Stimulated activated effector memory CD8-positive, alpha-beta T cell treated with anti-CD3 and anti-CD28 coated beads, Interleukin-12 subunit alpha, Interleukin-12 subunit beta, amount 100 ng/mL, for 72 hours (primary cell): ENCODE measurements around the gene LCT.
"Not testable (repeated sequence)": the region's sequence is repeated elsewhere in the genome, so short reads cannot be mapped to it uniquely, and the experiment has no call there.

Source experiments
- ATAC-seq: fragments of 150-1000 bp; cut with Tn5 transposase; 2 replicates; pipeline ENCODE4 v1.10.0; 2021
- DNase-seq, 2 donors: peaks; one replicate each; pipeline ENCODE4 v3.0.0; 2021 to 2022; ENCODE audit warnings: low spot score in 2 of 2
- H3K27ac Mint-ChIP-seq: one replicate; pipeline ENCODE4 v1.8.0; 2022; ENCODE audit warnings: mild to moderate bottlenecking, mixed read lengths
- H3K36me3 Mint-ChIP-seq: one replicate; pipeline ENCODE4 v1.8.0; 2022; ENCODE audit warnings: mild to moderate bottlenecking, mixed read lengths
- H3K4me1 Mint-ChIP-seq: one replicate; pipeline ENCODE4 v1.8.0; 2022; ENCODE audit warnings: mixed read lengths
- H3K4me3 Mint-ChIP-seq: one replicate; pipeline ENCODE4 v1.8.0; 2022; ENCODE audit warnings: mild to moderate bottlenecking, mixed read lengths
- H3K9me3 Mint-ChIP-seq: one replicate; pipeline ENCODE4 v1.8.0; 2022; ENCODE audit warnings: mixed read lengths

Gene LCT

DNA sequence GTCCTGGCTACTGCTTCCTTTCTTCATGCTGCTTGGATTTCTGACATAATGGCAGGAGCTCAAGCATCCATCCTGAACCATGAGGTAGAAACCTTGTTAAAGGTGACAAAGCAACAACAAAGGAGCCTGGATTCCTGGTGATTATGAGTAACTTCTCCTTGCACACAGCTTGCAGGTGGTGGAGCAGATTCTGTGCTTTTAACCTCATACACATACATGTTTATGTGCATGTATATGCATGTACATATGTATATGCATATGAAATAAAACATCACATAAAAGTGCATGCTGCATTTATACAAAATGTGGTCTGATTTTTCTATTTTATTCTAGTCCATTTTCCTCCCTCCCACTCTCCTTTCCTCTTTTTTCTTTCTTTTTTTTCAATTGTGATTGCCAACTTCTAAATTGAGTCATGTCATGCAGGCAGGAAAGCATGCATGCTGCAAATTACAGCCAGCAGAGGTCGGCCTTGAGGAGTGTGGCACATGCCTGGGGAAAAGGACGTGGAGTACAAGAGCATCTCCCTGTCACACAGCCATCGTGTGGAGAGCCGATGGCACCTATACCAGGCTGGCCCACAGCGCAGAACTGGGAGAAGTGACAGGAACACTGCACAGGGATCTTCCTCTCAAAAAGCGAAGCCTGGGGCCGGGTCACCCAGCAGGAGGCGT is 17.9 kb downstream of the LCT start:
- Mint-ChIP-seq H3K36me3 (no peaks in the 10 kb centered on the region), H3K4me3 (peak overlapping the region; percentile 52), H3K4me1 (peaks cover 43% of the 10 kb centered on the region), H3K27ac (peak overlapping the region; percentile 60), H3K9me3 (peaks cover 6% of the 10 kb centered on the region)
- DNase-seq (peak; percentile 18 to 68), ATAC-seq (peak; percentile 45)

DNA sequence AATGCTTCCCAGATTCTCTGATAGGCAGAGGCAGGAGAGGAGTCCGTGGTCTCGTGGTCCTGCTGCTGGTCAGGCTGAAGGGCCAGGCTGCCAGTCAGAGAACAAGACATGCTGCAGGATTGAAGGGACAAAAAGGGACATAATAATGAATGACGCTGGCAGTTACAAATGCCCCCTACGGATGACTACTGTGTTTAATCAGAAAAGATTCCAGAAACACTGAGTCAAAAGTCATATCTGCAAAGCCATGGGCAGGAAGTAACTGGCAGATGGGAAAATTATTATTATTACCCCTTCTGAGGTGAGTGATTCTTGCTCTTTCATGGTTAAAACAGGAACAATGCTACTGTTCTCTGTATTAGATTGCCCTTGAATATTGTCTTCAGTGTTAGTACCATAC is 19.0 kb downstream of the LCT start:
- Mint-ChIP-seq H3K36me3 (no peaks in the 10 kb centered on the region), H3K4me3 (no peak overlapping the region), H3K27ac (no peak overlapping the region), H3K9me3 (peaks cover 2% of the 10 kb centered on the region), H3K4me1 (peaks cover 43% of the 10 kb centered on the region)
- ATAC-seq, result no peak
- no peak for DNase-seq

DNA sequence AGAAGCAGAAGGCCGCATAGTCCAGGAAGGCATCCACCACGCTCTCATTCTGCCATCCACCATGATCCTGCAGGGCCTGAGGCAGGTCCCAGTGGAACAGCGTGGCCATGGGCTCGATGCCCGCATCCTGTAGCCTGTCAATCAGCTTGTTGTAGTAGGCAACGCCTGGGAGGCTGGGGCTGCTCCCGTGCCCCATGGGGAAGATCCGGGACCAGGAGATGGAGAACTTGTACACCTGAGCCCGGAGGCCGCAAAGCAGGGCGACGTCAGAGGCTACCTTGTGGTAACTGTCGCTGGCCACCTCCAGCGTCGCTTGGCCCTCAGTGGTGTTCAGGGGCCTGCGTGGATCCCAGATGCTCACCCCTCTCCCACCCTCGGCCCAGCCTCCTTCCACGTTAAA is 19.5 kb downstream of the LCT start:
- no peak overlapping the region for H3K4me3 Mint-ChIP-seq
- H3K9me3 Mint-ChIP-seq, result no peaks in the 10 kb centered on the region
- H3K27ac Mint-ChIP-seq, result no peak overlapping the region
- no peak for ATAC-seq
- no peaks in the 10 kb centered on the region for H3K36me3 Mint-ChIP-seq
- peaks cover 43% of the 10 kb centered on the region for H3K4me1 Mint-ChIP-seq
- no peak for DNase-seq

DNA sequence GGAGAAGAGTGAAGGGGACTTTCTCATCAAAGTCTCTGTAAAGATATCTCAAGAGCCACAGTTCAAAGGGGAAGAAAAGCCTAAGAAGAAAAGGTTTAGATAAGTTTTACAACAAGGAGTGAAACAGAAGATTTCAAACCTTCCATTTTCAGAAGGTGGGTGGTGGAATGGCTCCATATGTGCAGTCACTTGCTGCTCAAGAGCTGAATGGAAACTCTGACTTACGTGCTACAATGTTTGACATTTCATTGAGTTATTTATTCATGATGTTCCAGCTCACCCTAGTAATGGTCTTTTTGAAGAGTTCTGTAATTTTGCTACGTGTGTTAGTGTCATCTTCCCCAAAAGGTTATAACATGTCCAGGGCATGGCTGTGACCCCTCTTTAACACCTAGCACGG is 21.7 kb downstream of the LCT start:
- H3K9me3 Mint-ChIP-seq, result no peaks in the 10 kb centered on the region
- H3K36me3 Mint-ChIP-seq, result no peaks in the 10 kb centered on the region
- DNase-seq (no peak), ATAC-seq (no peak)
- peaks cover 31% of the 10 kb centered on the region for H3K4me1 Mint-ChIP-seq
- peak overlapping the region; percentile 62 for H3K27ac Mint-ChIP-seq
- H3K4me3 Mint-ChIP-seq, result peak overlapping the region; percentile 7

DNA sequence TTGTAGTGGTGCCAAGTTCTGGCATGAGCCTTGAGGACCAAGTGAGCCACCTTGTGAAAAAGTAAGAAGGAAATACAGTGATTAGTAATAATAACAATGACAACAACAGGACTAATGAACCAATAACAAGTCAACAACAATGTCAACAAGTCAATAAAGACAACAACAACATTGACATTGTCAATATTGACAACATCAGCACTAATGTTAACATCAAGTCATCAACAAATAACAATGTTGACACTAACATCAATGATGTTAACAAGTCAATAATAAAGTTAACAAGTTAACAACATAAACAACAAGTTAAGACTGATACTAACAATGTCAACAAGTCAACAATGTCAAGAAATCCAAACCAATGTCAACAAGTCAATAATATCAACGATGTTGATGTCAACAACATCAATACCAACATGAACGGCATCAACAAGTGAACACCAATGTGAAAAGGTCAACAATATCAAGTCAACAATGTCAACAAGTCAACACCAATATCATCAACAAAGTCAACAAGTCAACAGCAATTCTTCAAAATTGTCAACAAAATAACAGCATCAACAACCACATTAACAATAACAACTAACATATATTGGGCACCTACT is 24.0 kb downstream of the LCT start:
- no peaks in the 10 kb centered on the region for H3K9me3 Mint-ChIP-seq
- H3K27ac Mint-ChIP-seq, result no peak overlapping the region
- ATAC-seq (no peak), DNase-seq (no peak)
- H3K4me1 Mint-ChIP-seq, result peaks cover 16% of the 10 kb centered on the region
- H3K36me3 Mint-ChIP-seq, result no peaks in the 10 kb centered on the region
- no peak overlapping the region for H3K4me3 Mint-ChIP-seq

DNA sequence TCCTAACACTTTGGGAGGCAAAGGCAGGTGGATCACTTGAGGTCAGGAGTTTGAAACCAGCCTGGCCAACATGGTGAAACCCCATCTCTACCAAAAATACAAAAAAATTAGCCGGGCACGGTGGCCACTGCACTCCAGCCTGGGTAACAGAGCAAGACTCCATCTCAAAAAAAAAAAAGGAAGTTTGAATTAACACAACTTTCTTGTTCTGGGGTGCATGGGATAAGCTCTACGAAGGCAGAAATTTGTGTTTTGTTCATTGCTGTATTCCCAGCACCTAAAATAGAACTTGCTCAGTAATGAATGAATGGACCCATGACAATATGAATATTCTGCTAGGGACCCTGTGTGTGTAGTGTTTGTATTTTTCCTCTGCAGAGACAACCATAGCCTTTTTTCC is 29.1 kb downstream of the LCT start:
- not testable (repeated sequence) for H3K9me3 Mint-ChIP-seq, H3K4me1 Mint-ChIP-seq, DNase-seq, H3K36me3 Mint-ChIP-seq, H3K4me3 Mint-ChIP-seq, ATAC-seq, H3K27ac Mint-ChIP-seq

DNA sequence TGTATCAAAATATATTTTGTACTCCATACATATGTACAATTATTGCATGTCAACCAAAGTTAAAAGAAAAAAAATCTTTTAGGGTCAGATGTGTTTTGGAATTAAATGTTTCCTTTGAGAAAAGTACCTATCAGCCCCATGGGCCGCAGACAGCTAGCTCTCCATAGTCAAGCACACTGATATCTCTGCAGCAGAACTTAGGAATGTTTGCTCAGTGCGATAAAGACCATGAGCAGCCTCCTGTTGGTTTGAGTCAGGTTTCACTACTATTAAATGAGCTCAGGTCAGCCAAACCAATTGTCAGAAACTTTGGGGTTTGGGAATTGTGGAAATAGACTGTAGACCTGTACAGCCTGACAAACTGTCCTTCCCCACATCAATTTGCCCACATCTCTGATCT is 33.7 kb downstream of the LCT start:
- H3K36me3 Mint-ChIP-seq, result no peaks in the 10 kb centered on the region
- peaks cover 5% of the 10 kb centered on the region for H3K9me3 Mint-ChIP-seq
- DNase-seq, result no peak
- H3K4me3 Mint-ChIP-seq, result no peak overlapping the region
- no peak for ATAC-seq
- H3K4me1 Mint-ChIP-seq, result no peaks in the 10 kb centered on the region
- H3K27ac Mint-ChIP-seq, result no peak overlapping the region

DNA sequence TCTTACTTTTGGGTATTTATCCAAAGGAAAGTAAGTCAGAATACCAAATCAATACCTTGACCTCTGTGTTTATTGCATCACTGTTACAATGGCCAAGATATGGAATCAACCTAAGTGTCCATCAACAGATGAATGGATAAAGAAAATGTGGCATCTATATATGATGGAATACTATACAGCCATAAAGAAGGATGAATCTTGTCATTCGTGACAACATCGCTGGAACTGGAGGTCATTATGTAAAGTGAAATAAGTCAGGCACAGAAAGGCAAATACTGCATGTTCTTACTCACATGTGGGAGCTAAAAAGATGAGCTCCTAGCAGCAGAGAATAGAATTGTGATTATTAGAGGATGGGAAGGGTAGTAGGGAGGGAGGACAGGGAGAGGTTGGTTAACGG is 34.6 kb downstream of the LCT start:
- H3K27ac Mint-ChIP-seq, result no peak overlapping the region
- ATAC-seq, result no peak
- no peak overlapping the region for H3K4me3 Mint-ChIP-seq
- H3K9me3 Mint-ChIP-seq, result peaks cover 5% of the 10 kb centered on the region
- H3K4me1 Mint-ChIP-seq, result peaks cover 8% of the 10 kb centered on the region
- no peaks in the 10 kb centered on the region for H3K36me3 Mint-ChIP-seq
- DNase-seq, result no peak

DNA sequence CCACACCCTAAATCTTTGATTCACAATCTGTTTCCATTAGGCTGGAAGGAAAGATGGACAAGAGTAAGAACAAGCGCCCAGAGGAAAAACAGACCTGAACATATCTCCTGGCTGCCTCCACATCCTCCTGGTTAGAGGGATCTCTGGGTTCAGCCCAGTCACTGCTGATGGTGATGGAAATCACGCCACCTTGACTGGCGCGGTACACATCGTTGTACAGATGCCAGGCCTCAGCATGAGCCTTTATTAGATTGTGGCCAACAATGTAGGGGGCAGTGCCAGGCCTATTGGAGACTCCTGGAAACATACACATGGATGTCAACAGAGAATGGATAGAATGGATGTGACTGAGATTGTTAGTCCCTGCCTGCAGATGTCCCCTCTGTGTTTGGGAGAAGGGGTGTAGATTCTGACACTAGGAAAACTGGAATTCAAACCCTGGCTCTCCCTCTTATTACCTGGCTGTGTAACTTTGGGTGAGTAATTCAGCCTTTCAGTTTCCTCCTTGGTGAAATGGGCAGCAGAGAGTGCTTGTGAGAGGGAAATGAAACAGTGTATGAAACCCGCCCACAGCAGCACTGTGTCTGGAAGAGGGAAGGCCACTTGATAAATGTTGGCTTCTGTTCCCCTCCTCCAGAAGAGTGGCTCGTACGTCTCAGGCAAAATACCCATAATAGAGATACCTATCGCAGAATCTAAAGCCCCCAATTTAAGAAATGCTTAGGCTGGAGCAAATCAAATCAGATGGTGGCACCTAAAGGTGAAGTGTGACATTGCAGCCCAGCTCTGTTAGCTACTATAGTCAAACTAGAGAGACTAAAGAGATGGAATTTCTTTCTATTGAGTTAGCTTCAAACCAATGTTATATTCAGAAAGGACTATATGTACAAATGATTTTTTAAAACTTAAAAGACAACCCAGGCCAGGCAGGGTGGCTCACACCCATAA is 36.2 kb downstream of the LCT start:
- H3K4me3 Mint-ChIP-seq, result no peak overlapping the region
- DNase-seq (no peak), ATAC-seq (no peak)
- H3K4me1 Mint-ChIP-seq, result peaks cover 10% of the 10 kb centered on the region
- peaks cover 5% of the 10 kb centered on the region for H3K9me3 Mint-ChIP-seq
- no peak overlapping the region for H3K27ac Mint-ChIP-seq
- no peaks in the 10 kb centered on the region for H3K36me3 Mint-ChIP-seq

DNA sequence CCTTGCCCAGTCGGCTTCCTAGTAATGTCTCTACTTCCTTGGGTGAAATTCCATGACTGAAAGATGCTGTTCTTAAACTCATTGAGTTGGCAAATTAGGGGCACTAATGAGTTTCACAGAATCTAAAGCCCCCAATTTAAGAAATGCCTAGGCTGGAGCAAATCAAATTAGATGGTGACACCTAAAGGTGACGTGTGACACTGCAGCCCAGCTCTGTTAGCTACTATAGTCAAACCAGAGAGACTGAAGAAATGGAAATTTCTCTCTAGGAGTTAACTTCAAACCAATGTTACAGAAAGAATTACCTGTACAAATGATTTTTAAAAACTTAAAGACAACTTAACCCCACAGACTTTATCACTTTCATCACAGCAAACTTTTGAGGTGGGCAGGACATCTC is 37.2 kb downstream of the LCT start:
- ATAC-seq, result no peak
- peaks cover 5% of the 10 kb centered on the region for H3K9me3 Mint-ChIP-seq

DNA sequence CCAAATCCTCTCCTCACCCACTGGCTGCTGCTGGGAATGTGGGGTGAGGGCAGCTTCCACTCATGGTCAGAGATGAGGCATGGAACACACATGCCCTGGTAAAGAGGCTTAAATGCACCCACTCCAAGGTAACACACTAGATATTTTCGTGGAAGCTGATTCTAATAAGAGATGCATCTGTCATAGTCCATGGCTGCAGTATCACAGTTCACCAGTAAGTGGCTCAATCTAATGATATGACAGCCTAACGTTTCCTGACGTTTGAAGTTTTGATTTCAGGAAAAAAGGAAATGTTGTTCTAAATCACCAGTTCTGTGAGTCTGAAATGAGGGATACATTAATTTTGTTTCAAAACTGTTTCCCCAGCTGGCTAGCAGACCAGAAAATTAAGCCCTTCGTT is 38.2 kb downstream of the LCT start:
- no peak overlapping the region for H3K27ac Mint-ChIP-seq
- no peak for ATAC-seq

More for the DNA sequence above, 37.2 kb downstream of the LCT start:
- Mint-ChIP-seq H3K4me3 (no peak overlapping the region), H3K36me3 (no peaks in the 10 kb centered on the region), H3K4me1 (peaks cover 14% of the 10 kb centered on the region), H3K27ac (no peak overlapping the region)
- DNase-seq, result no peak

DNA sequence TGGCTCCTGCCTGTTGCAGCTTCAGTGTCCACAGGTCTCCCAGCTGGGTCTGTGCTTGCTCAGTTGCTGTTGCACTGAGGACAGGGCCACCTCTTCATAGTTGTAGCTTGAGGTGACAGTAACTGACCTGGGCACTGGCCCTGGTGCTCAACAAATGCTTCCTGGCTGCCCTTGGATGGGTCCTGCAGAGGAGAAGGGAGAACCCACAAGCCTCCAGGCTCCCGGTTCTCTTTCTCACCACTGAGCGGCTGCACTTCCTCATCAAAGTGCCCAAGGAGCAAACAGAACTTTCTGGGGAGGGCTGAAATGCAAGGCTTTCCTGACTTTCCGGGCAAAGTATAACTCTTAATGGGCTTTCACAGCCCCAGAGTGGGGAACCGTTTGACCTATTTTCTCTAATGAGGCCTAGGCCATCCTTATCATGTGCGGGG is 38.7 kb downstream of the LCT start:
- peaks cover 5% of the 10 kb centered on the region for H3K9me3 Mint-ChIP-seq
- no peaks in the 10 kb centered on the region for H3K36me3 Mint-ChIP-seq
- no peak for ATAC-seq
- no peak overlapping the region for H3K4me3 Mint-ChIP-seq
- H3K27ac Mint-ChIP-seq, result no peak overlapping the region
- peaks cover 18% of the 10 kb centered on the region for H3K4me1 Mint-ChIP-seq
- no peak for DNase-seq

More for the DNA sequence above, 38.2 kb downstream of the LCT start:
- no peak for DNase-seq
- Mint-ChIP-seq H3K36me3 (no peaks in the 10 kb centered on the region), H3K9me3 (peaks cover 5% of the 10 kb centered on the region), H3K4me3 (no peak overlapping the region), H3K4me1 (peaks cover 18% of the 10 kb centered on the region)

DNA sequence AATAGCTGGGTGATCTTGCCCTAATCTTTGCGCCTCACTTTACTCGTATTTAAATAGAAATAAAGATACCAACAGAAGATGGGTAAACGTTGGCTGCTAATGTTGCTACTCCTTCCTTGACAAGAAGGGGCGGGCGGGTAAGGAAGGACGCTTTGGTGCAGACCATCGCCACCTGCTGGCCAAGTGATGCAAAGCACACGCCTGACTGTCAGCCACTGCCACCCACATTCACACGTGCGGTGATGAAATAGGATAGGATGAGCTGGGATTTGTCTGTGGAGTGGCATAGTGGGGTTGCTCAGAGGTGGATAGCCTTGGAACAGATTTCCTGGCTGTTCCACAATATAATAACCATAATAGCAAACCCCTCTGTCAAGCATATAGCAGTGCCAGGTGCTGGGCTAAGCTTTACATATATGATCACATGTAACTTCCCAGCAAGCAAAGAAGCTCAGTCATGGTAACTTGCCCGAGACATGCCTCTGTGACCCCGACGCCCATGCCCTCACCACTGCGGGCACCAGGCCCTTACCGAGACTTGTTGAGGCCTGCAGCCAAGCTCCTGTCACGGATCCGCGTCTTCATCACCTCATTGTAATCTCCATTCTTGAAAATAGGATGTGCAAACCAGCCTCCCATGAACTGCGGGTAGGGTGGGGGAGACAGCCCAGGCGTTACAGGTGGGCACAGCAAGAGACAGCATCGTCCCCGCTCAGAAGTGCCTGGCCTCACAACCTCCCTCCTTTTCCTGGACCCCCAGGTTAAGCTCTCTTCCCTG is 39.3 kb downstream of the LCT start:
- Mint-ChIP-seq H3K9me3 (peaks cover 5% of the 10 kb centered on the region), H3K36me3 (no peaks in the 10 kb centered on the region), H3K4me1 (peaks cover 24% of the 10 kb centered on the region), H3K27ac (no peak overlapping the region), H3K4me3 (no peak overlapping the region)
- DNase-seq, result peak; percentile 67 to 83
- peak; percentile 77 for ATAC-seq

DNA sequence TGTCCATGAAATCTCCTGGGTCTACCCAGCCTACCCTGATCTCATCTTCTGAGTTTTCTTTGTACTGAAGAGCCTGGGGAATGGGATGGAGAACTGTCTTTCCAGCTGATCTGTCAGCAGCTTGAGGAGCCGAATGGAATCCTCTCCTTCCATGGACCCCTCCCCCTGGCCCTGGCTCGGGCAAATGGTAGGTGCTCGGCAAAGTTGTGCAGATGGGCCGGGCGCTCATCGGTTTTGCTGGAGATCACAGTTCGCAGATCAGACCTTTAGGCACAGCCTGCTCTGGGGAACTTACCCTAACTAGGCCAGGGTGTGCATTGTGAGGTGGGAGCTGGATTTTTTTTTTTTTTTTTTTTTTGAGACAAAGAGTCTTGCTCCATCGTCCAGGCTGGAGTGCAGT is 40.4 kb downstream of the LCT start:
- no peak for DNase-seq
- Mint-ChIP-seq H3K27ac (peak overlapping the region; percentile 58), H3K4me1 (peaks cover 35% of the 10 kb centered on the region), H3K9me3 (peaks cover 5% of the 10 kb centered on the region), H3K4me3 (no peak overlapping the region), H3K36me3 (no peaks in the 10 kb centered on the region)
- no peak for ATAC-seq

DNA sequence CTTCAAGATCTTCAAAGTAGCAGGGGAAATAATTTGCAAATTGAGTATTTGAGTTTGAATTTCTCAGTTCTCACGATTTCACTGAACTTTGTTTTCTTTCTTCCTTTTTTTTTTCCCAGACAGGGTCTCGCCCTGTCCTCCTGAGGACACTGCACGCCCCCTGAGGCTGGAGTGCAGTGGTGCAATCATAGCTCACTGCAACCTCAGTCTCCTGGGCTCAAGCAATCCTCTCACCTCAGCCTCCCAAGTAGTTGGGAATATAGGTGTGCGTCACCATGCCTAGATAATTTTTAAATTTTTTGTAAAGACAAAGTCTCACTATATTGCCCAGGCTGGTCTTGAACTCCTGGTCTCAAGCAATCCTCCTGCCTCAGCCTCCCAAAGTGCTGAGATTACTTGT is 41.3 kb downstream of the LCT start:
- not testable (repeated sequence) for H3K4me3 Mint-ChIP-seq

More for the DNA sequence above, 41.3 kb downstream of the LCT start:
- ATAC-seq, H3K36me3 Mint-ChIP-seq, DNase-seq, H3K27ac Mint-ChIP-seq, H3K9me3 Mint-ChIP-seq: not testable (repeated sequence)
- peaks cover 39% of the 10 kb centered on the region for H3K4me1 Mint-ChIP-seq
